Activated naive CD4-positive, alpha-beta T cell treated with anti-CD3 and anti-CD28 coated beads, Interleukin-2, amount 50 U/mL, for 16 hours (primary cell): ENCODE data around the gene HOXA3.

ENCODE experiments used
- DNase-seq: peaks from one replicate; pipeline ENCODE4 v3.0.0-alpha.2; 2020

HOXA3 gene

GRCh38 chr7:27177795-27178320, 25.5 kb upstream of the HOXA3 start:
- DNase-seq, result no peak

GRCh38 chr7:27176962-27177794, 24.8 kb upstream of the HOXA3 start:
- DNase-seq, result peak; percentile 5

GRCh38 chr7:27176524-27176845, 24.1 kb upstream of the HOXA3 start:
- no peak for DNase-seq

- peak; percentile 7 for DNase-seq
Observed at GRCh38 chr7:27175626-27176523, 23.5 kb upstream of the HOXA3 start.

- peak; percentile 6 for DNase-seq
Observed at GRCh38 chr7:27174874-27175625, 22.7 kb upstream of the HOXA3 start.

- DNase-seq, result peak; percentile 17
Observed at GRCh38 chr7:27173956-27174873, 21.8 kb upstream of the HOXA3 start, which contains the start of gene HOXA10. HOXA10 (minus strand) TSS chr7:27174320; CDS start chr7:27174306, 14 bp downstream.

GRCh38 chr7:27173511-27173955, 21.1 kb upstream of the HOXA3 start:
- peak; percentile 29 for DNase-seq

GRCh38 chr7:27172823-27173510, 20.6 kb upstream of the HOXA3 start:
- DNase-seq, result peak; percentile 27

GRCh38 chr7:27172315-27172774, 20.0 kb upstream of the HOXA3 start:
- DNase-seq, result peak; percentile 14

- peak; percentile 10 for DNase-seq
Observed at GRCh38 chr7:27171637-27172314, 19.4 kb upstream of the HOXA3 start.

GRCh38 chr7:27171325-27171636, 18.9 kb upstream of the HOXA3 start:
- DNase-seq, result no peak

- no peak for DNase-seq
Observed at GRCh38 chr7:27170426-27171324, 18.3 kb upstream of the HOXA3 start.

GRCh38 chr7:27169658-27170425, 17.5 kb upstream of the HOXA3 start:
- no peak for DNase-seq

GRCh38 chr7:27168265-27168947, 16.0 kb upstream of the HOXA3 start:
- DNase-seq, result no peak

- DNase-seq, result no peak
Observed at GRCh38 chr7:27167916-27168264, 15.5 kb upstream of the HOXA3 start.

- no peak for DNase-seq
Observed at GRCh38 chr7:27166531-27167505, 14.4 kb upstream of the HOXA3 start.
